Measurements from ENCODE around the gene ANKRD33.
A peak's percentile ranks its signal among the peaks of the same experiment; 100 is the strongest.

ANKRD33 gene

DNA sequence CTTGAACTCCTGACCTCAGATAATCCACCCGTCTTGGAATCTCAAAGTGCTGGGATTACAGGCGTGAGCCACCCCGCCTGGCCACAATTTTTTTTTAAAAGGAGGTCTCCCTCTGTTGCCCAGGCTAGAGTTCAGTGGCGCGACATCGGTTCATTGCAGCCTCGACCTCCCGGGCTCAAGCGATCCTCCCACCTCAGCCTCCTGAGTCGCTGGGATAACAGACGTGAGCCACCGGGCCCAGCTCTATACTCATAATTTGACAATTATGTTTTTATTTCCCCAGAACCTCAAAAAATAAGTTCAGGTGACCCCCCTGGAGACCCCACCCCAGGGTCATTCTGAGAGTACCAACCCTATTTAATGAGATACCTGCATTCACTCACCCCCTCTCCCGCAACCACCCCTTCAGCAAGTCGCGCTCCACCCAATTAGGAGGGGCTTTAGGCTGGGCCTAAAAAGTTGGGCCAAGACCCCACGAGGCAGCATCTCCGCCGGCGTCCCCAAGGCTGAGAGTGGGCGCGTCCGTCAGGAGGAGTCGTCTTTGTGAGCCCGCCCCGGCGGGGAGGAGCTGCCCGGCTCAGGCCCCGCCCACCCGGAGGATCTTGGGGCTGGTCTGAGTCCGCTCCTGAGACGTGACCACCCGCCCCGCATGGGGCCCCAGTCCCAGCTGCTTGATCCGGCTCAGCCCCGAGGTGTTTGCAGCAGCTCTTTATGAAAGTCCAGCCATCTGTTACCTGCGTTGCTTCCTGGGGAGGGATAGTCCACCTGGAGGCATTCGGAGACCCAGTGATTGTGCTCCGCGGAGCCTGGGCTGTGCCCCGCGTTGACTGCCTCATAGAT lies at the start of gene ANKRD33:
ANKRD33 (plus strand) TSS at position 628 of the 840 bp plus-strand sequence; CDS start at position 712, 84 bp downstream.
- DNase-seq (ENCODE audit: low spot score) = peak; percentile 52

- DNase-seq (ENCODE audit: low spot score) = no peak
Observed at GRCh38 chr12:51838762-51839161, 49.1 kb upstream of the ANKRD33 start.

GRCh38 chr12:51839310-51839947 lies 48.5 kb upstream of the ANKRD33 start:
- no peak for DNase-seq (ENCODE audit: low spot score)

GRCh38 chr12:51840966-51841365 lies 46.9 kb upstream of the ANKRD33 start:
- no peak for DNase-seq (ENCODE audit: low spot score)

DNA sequence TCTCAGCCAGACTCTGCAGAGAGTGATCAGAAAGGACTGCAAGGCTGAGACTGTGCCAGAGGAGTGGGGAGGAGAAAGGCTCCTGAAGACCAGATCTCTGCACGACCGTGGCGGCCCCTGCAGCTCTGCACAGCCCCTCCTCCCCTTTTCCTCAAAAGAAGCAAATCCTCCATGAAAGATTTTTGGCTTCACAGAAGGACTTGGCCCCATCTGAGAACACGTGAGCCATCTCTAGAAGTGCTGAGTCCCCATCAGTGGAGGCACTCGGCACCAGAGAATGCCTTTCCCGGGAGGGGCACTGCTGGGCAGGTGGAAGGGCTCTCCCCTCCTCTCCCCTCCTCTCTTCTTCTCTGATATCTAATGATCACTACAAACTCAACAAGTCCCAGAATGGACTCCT lies 46.2 kb upstream of the ANKRD33 start:
- no peak for DNase-seq (ENCODE audit: low spot score)

- DNase-seq (ENCODE audit: low spot score) = no peak
Observed at GRCh38 chr12:51844854-51845253, 43.0 kb upstream of the ANKRD33 start.

GRCh38 chr12:51845482-51845881 lies 42.4 kb upstream of the ANKRD33 start:
- DNase-seq (ENCODE audit: low spot score) = no peak

DNA sequence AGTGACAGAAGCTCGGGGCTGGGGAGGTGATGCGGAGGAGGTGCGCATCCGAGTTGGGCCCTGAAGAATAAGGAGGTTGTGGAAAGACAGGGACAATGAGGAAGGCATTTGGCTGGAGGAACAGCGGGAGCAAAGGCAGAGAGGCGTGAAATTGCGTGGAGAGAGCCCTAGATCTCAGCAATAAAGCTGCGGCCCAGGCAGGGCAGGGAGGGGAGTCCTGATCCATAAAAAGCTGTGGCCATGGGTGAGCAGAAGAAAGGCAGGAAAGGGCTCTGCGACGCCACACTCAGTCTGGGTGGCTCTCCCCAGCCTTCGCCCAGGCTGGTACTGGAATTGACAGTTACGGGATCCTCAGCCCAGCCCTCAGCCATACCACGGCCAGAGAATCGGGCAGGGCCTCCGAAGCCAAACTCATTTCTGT lies 41.6 kb upstream of the ANKRD33 start:
- no peak for DNase-seq (ENCODE audit: low spot score)

- DNase-seq (ENCODE audit: low spot score) = no peak
Observed at GRCh38 chr12:51846911-51847642, 40.8 kb upstream of the ANKRD33 start.

GRCh38 chr12:51847643-51848325 lies 40.1 kb upstream of the ANKRD33 start:
- DNase-seq (ENCODE audit: low spot score) = no peak

DNA sequence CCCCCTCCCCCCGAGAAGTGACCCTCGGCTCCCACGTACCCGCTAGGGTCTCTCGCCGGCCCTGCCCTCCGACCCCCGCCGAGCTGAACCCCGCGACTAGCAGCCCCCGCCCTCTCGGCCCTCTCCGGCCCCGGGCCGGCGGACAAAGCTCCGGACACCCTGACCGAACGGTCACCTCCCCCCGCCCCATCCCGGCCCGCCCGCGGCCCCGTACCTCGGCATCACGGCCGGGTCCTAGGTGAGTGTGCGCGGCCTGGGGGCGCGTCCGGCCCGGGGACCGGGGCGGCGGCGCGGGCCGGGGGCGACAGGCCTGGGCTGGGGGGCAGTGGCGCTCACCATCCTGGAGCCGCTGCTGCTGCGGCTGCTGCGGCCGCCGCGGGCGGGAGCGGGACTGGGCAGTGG lies 39.6 kb upstream of the ANKRD33 start, which contains the start of gene FIGNL2:
FIGNL2 (minus strand) TSS at position 393 of the 402 bp plus-strand sequence. CDS start 26,305 bp downstream, outside the sequence.
- no peak for DNase-seq (ENCODE audit: low spot score)

GRCh38 chr12:51848841-51849735 lies 38.8 kb upstream of the ANKRD33 start:
- DNase-seq (ENCODE audit: low spot score) = no peak

- no peak for DNase-seq (ENCODE audit: low spot score)
Observed at GRCh38 chr12:51850081-51850964, 37.6 kb upstream of the ANKRD33 start.

DNA sequence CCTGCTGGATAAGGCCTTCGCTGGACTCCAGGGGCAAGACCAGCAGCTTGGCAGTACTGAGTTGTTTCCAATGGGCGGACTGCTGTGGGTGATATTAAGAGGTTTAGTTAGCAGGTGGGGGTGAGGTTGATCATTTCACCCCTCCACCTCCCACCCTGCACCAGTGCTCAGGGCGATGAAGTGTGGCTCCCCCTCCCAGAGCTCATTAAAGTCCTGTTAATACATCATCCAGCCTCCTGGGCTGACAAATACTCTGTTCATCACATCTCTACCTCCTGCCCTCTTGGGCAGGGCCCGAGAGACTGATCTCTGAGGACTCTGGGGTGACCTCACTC lies 37.0 kb upstream of the ANKRD33 start:
- DNase-seq (ENCODE audit: low spot score) = no peak

DNA sequence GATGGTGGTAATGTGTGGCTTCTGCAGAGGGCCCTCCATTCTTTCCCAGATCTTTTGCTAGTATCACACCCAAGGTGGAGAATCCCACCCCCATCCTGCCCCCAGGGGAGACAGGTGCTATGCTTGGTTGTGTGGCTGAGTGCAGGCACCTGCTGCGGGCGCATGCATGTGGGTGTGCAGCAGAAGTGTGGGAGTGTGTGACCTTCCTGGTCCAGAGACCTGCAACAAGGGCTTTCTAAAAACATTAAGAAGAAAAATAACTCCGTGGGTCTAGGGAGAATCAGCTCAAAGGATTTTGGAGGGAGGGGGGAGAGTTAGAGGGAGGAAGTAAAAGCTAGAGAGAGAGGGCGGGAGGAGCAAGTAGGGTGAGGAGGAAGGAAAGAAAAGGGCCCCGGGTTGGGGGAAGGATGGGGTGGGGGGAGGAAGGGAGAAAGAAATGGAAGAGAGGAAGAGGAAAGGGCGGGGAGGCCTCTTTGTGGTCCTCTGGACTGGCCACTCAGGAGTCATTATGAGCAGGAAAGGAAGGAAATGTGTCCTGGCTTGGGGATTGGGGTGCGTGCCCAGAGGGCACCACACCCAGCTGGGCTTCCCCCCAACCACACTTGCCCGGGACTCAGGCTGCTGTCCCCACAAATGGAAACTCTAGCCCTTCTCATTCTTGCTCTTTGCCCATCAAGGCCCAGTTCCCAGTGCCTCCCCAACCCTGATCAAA lies 36.3 kb upstream of the ANKRD33 start:
- DNase-seq (ENCODE audit: low spot score) = no peak

DNA sequence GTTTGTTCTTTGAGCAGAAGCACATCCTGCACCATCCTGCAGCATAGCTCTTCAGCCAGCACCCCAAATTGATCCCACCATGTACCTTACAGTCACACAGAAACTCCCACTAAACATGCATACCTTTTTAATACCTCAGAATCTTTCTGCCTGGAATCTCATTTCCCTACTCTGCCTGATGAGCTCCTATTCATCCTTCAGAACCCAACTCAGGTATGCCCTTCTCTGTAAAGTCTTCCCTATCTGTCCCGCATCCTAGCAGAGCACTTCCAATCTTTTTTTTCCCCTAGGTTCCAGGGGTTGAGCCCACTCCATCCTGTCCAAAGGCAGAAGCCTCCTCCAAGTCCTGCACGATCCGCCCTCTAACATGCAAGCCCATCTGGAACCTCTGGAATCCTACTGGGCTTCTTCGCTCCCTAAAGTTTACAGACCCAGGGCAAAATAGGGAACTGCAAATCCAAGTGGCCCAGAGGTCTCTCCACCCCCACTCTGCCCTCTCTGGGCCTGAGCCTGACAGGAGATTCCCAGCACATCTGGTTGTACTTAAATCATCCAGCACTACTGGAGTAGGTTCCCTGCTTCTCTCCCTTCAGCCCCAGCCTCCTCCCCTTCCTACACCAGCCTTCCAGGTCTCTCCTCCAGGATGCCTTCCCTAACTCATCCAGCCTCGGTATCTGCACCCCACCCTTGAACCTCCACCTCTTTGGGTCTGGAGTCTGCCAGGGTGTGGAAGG lies 35.3 kb upstream of the ANKRD33 start:
- no peak for DNase-seq (ENCODE audit: low spot score)

GRCh38 chr12:51855586-51856428 lies 32.1 kb upstream of the ANKRD33 start:
- DNase-seq (ENCODE audit: low spot score) = peak; percentile 31

DNA sequence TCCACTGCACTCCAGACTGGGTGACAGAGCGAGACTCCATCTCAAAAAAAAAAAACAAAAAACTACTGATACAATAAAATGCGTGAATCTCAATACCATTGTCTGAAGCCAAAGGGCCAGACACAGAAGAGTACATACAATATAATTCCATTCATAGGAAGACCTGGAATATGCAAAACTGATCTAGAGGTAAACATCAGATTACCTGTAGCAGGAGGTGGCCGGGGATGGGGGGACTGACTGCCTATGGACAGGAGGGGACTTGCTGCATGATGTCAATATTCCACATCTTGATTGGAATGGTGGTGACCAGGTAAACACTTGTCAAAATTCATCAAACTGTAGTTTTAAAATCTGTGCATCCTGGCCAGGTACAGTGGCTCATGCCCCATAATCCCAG lies 26.9 kb upstream of the ANKRD33 start:
- DNase-seq (ENCODE audit: low spot score) = no peak
